Liver (tissue), 9 donors: ENCODE results near the gene WDR45. TPM values are rescaled to one million over a fixed set of nuclear protein-coding genes. Genes with fewer than 3 reads are reported as not detected.
A peak's percentile ranks its signal among the peaks of the same experiment; 100 is the strongest.
"Not testable (repeated sequence)": the region's sequence is repeated elsewhere in the genome, so short reads cannot be mapped to it uniquely, and the experiment has no call there.

Experiments used
- DNase-seq: peaks from one replicate; pipeline ENCODE4 v3.0.0-alpha.2; 2017; ENCODE audit warnings: low spot score
- H3K27ac ChIP-seq, 2 donors: one replicate each; pipeline ENCODE4 v1.7.0; 2013; ENCODE audit warnings: inconsistent platforms in 2 of 2, low read length in 2 of 2, control low read depth in 1 of 2, low read depth in 1 of 2, mild to moderate bottlenecking in 1 of 2
- H3K27me3 ChIP-seq, 4 donors: one replicate each; pipeline versions ENCODE4 v1.6.1 to v1.7.0; 2013; ENCODE audit warnings: low read length in 3 of 4, inconsistent platforms in 1 of 4, mild to moderate bottlenecking in 1 of 4, moderate library complexity in 1 of 4; ENCODE audit not compliant: control insufficient read depth in 4 of 4, insufficient read depth in 4 of 4
- H3K36me3 ChIP-seq, 4 donors: one replicate each; pipeline versions ENCODE4 v1.6.1 to v1.7.0; 2013; ENCODE audit warnings: low read length in 3 of 4, mild to moderate bottlenecking in 3 of 4, low read depth in 1 of 4, moderate library complexity in 1 of 4; ENCODE audit not compliant: control insufficient read depth in 4 of 4, insufficient read depth in 3 of 4
- H3K4me1 ChIP-seq, 4 donors: one replicate each; pipeline versions ENCODE4 v1.6.1 to v1.7.0; 2013; ENCODE audit warnings: low read length in 3 of 4, mild to moderate bottlenecking in 3 of 4, moderate library complexity in 1 of 4; ENCODE audit not compliant: control insufficient read depth in 4 of 4, insufficient read depth in 4 of 4
- H3K4me3 ChIP-seq, 3 donors: one replicate each; pipeline versions ENCODE4 v1.6.1 to v1.7.0; 2013; ENCODE audit warnings: low read length in 3 of 3, control low read depth in 1 of 3, low read depth in 1 of 3, mild to moderate bottlenecking in 1 of 3
- H3K9ac ChIP-seq, 2 donors: one replicate each; pipeline ENCODE4 v1.7.0; 2013; ENCODE audit warnings: low read length in 2 of 2, mild to moderate bottlenecking in 2 of 2, moderate library complexity in 2 of 2, control low read depth in 1 of 2, low read depth in 1 of 2
- H3K9me3 ChIP-seq, 4 donors: one replicate each; pipeline versions ENCODE4 v1.6.1 to v1.7.0; 2013; ENCODE audit warnings: low read length in 3 of 4; ENCODE audit not compliant: control insufficient read depth in 4 of 4
- ATF3 ChIP-seq: IDR thresholded peaks from 2 replicates; pipeline ENCODE4 v1.6.1; 2016; ENCODE audit warnings: antibody characterized with exemption
- CTCF ChIP-seq: fragments of 150-350 bp; IDR thresholded peaks from 2 replicates; pipeline ENCODE4 v1.5.1; 2017; ENCODE audit warnings: improper control_type of control experiment, low read depth, low read length; ENCODE audit not compliant: missing input control
- FOXA1 ChIP-seq: IDR thresholded peaks from 2 replicates; pipeline ENCODE4 v1.6.1; 2016; ENCODE audit warnings: antibody characterized with exemption
- FOXA2 ChIP-seq: IDR thresholded peaks from 2 replicates; pipeline ENCODE4 v1.6.1; 2016; ENCODE audit warnings: antibody characterized with exemption
- GABPA ChIP-seq, 2 donors: IDR thresholded peaks in 1 of 2; conservative IDR thresholded peaks in 1 of 2; 2 replicates each; pipeline ENCODE4 v1.6.1; 2016; ENCODE audit warnings: antibody characterized with exemption in 2 of 2, mild to moderate bottlenecking in 1 of 2, moderate library complexity in 1 of 2
- HNF4A ChIP-seq, 2 donors: conservative IDR thresholded peaks; 2 replicates each; pipeline ENCODE4 v1.6.1; 2016; ENCODE audit warnings: antibody characterized with exemption in 2 of 2, mild to moderate bottlenecking in 2 of 2
- HNF4G ChIP-seq: IDR thresholded peaks from 2 replicates; pipeline ENCODE4 v1.6.1; 2016; ENCODE audit warnings: antibody characterized with exemption
- JUND ChIP-seq, 2 donors: IDR thresholded peaks; 2 replicates each; pipeline ENCODE4 v1.6.1; 2016; ENCODE audit warnings: antibody characterized with exemption in 2 of 2
- MAX ChIP-seq: IDR thresholded peaks from 2 replicates; pipeline ENCODE4 v1.6.1; 2016; ENCODE audit warnings: antibody characterized with exemption
- NR2F2 ChIP-seq: IDR thresholded peaks from 2 replicates; pipeline ENCODE4 v1.6.1; 2016; ENCODE audit warnings: antibody characterized with exemption
- RAD21 ChIP-seq, 2 donors: IDR thresholded peaks; 2 replicates each; pipeline ENCODE4 v1.6.1; 2016; ENCODE audit warnings: antibody characterized with exemption in 2 of 2, mild to moderate bottlenecking in 2 of 2
- REST ChIP-seq: IDR thresholded peaks from 2 replicates; pipeline ENCODE4 v1.6.1; 2016; ENCODE audit warnings: antibody characterized with exemption, mild to moderate bottlenecking
- RXRA ChIP-seq, 2 donors: IDR thresholded peaks; 2 replicates each; pipeline ENCODE4 v1.6.1; 2017 to 2018; ENCODE audit warnings: antibody characterized with exemption in 2 of 2, mild to moderate bottlenecking in 1 of 2
- SP1 ChIP-seq: IDR thresholded peaks from 2 replicates; pipeline ENCODE4 v1.6.1; 2018; ENCODE audit warnings: antibody characterized with exemption, mild to moderate bottlenecking
- TAF1 ChIP-seq: conservative IDR thresholded peaks from 2 replicates; pipeline ENCODE4 v1.6.1; 2016; ENCODE audit warnings: antibody characterized with exemption, mild to moderate bottlenecking
- YY1 ChIP-seq: IDR thresholded peaks from 2 replicates; pipeline ENCODE4 v1.6.1; 2016; ENCODE audit warnings: antibody characterized with exemption, mild to moderate bottlenecking
- WGBS: extraction: QIAGEN DNeasy Blood & Tissue Kit; methylation state at CpG from one replicate; pipeline ENCODE4 v1.1.7; 2013; 5-methylcytosine and 5-hydroxymethylcytosine counted together
- polyA plus RNA-seq, 2 donors: library from polyadenylated mRNA; stranded (reverse) in 1 of 2; unstranded in 1 of 2; fragments of 200-250 nt in 1 of 2; fragments of >200 nt in 1 of 2; fragmentation: Nextera tagmentation in 1 of 2; extraction: Ambion mirVana in 1 of 2; gene quantifications; one replicate each; pipeline versions ENCODE4 v1.2.1 to v1.2.3, GENCODE V29; 2013 to 2015
- total RNA-seq, 2 donors: library from RNA; depleted of rRNA; stranded (reverse); fragments of >200 nt; gene quantifications; one replicate each; pipeline ENCODE4 v1.2.3, GENCODE V29; 2014
- donor health status: healthy.
- donor health status: healthy.
- donor health status: healthy.
- donor health status: healthy.
- donor health status: healthy.

Gene WDR45
- total and polyA plus RNA-seq, 4 donors: 28.0 to 60.7 (median 49.6) TPM

- no peak for DNase-seq
- no peaks in the 10 kb centered on the region for H3K36me3 ChIP-seq
- H3K9me3 ChIP-seq: no peaks in the 10 kb centered on the region
- no peaks in the 10 kb centered on the region for H3K27me3 ChIP-seq
- 86% methylated on average over 4 of the region's 4 CpGs for WGBS
- no peak overlapping the region for H3K4me3 ChIP-seq
- no peak overlapping the region for H3K27ac ChIP-seq
- no peaks in the 10 kb centered on the region for H3K4me1 ChIP-seq
- no peak for TF ChIP-seq YY1
- TF ChIP-seq FOXA1: no peak
- no peak for TF ChIP-seq RAD21 (IDR thresholded peaks at IDR 0.05)
- no peak for TF ChIP-seq RXRA (IDR thresholded peaks at IDR 0.05)
- TF ChIP-seq FOXA2: no peak
- TF ChIP-seq CTCF: no peak
- TF ChIP-seq ATF3: no peak
- TF ChIP-seq JUND (IDR thresholded peaks at IDR 0.05): no peak
- no peak for TF ChIP-seq REST
- TF ChIP-seq HNF4A (conservative IDR thresholded peaks at IDR 0.05): no peak
- H3K9ac ChIP-seq: no peak overlapping the region
Observed at GRCh38 chrX:49129427-49129826, 49.7 kb upstream of the WDR45 start.

- H3K9me3 ChIP-seq, DNase-seq, H3K4me3 ChIP-seq, H3K9ac ChIP-seq, H3K27ac ChIP-seq, H3K36me3 ChIP-seq, H3K27me3 ChIP-seq, H3K4me1 ChIP-seq: not testable (repeated sequence)
- 82% methylated on average over 13 of the region's 13 CpGs for WGBS
Observed at GRCh38 chrX:49127742-49128258, 48.1 kb upstream of the WDR45 start.

GRCh38 chrX:49122499-49122898 is 42.8 kb upstream of the WDR45 start:
- Histone ChIP-seq H3K27ac (no peak overlapping the region), H3K9ac (peak overlapping the region in 1 of 2 donors; percentile 95), H3K36me3 (peaks cover 0 to 18% (median 4%) of the 10 kb centered on the region in 4 donors), H3K4me3 (peak overlapping the region; percentile 58 to 96 (median 90)), H3K9me3 (no peaks in the 10 kb centered on the region), H3K4me1 (peaks cover 0 to 16% (median 9%) of the 10 kb centered on the region in 4 donors), H3K27me3 (no peaks in the 10 kb centered on the region)
- 87% methylated on average over 5 of the region's 5 CpGs for WGBS
- DNase-seq: no peak
- no peak for TF ChIP-seq FOXA1
- TF ChIP-seq NR2F2: no peak
- no peak for TF ChIP-seq RAD21 (IDR thresholded peaks at IDR 0.05)
- no peak for TF ChIP-seq CTCF
- no peak for TF ChIP-seq GABPA (IDR thresholded peaks at IDR 0.05 in 1 of 2, conservative IDR thresholded peaks at IDR 0.05 in 1 of 2)
- TF ChIP-seq HNF4G: no peak
- no peak for TF ChIP-seq RXRA (IDR thresholded peaks at IDR 0.05)
- TF ChIP-seq MAX: no peak
- no peak for TF ChIP-seq JUND (IDR thresholded peaks at IDR 0.05)
- TF ChIP-seq HNF4A (conservative IDR thresholded peaks at IDR 0.05): no peak
- no peak for TF ChIP-seq REST
- TF ChIP-seq SP1: no peak
- no peak for TF ChIP-seq TAF1
- TF ChIP-seq FOXA2: no peak
